Raji (cell line): ENCODE results near the gene OR4C6.

Experiments
- POLR2A ChIP-seq: IDR thresholded peaks from 2 replicates; pipeline ENCODE4 v1.6.1; 2011; ENCODE audit warnings: low read depth, low read length, control low read depth; ENCODE audit not compliant: insufficient read depth

OR4C6 gene

DNA sequence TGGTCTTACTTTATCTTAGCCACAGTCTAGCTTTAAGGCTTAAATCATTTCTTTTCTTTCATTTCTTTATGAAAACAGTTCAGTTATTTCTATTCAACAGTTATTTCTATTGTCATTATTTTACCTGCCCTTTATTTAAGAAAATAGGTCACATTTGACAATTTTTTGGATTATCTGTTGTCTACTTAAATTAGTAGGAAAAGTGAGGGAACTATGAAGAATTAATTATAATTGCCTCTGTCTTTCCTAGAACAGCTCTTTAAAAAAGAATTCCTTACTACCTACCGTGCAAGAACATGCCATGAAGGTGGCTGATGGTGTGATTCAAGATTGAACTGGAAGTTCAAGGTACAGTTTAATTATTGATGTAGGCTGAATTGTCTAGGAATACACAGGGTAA lies at the start of gene OR4C6:
Gene OR4C6, plus strand, starts transcription at position 301 of the 400 bp plus-strand sequence. CDS start 2,966 bp downstream, outside the sequence.
- no peak for TF ChIP-seq POLR2A

DNA sequence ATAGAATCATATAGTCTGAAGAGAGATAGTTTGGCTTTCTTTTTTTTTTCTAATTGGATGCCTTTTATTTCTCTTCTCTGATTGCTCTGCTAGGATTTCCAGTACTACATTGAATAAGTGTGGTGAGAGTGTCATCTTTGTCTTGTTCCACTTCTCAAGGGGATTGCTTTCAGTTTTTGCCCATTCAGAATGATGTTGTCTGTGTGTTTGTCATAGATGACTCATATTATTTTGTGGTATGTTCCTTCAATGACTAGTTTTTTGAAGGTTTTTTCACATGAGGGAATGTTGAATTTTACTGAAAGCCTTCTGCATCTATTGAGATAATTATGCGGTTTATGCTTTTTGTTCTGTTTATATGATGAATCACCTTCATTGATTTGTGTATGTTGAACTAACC lies 37.5 kb upstream of the OR4C6 start:
- TF ChIP-seq POLR2A = no peak

DNA sequence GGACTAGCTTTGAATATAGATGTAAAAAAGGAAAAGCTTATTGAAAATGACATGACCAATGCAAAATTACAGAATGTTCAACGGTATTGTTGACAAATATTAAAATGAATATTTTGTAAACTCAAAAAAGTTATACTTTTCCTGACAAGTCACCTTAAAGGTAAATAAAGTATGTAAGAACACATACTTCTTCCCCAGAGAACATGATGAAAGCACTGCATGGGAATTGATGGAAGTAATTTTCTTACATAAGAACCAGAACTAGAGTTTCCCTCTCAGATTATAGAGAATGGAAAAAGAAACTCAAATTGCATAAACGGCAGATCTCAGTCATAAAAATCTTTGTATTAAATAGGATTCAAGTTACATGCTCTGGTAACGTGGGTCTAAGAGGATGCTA lies 27.2 kb upstream of the OR4C6 start, which contains the start of gene OR4P4:
Gene OR4P4, plus strand, starts transcription at position 301 of the 400 bp plus-strand sequence.
- no peak for TF ChIP-seq POLR2A

DNA sequence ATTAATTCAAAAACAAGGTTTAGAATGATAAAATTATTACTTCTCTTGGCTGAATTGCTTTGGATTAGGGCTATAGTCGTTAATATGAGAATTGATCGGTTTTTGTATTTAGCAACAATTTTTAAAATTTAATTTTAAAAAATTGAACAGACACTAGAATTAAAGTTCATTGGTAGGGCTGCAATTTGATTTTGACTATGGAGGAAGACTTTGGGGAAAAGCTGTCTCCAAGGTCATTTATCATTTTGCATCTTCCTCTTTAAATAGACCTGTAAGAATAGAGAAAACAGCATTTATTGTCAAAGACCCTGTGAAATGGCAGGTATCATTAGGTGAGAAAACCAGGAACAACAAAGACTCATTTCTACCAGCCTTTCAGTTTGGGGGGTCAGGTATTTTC lies 14.0 kb upstream of the OR4C6 start, which contains the start of gene OR4S2:
Gene OR4S2, plus strand, starts transcription at position 301 of the 400 bp plus-strand sequence. CDS start 2,577 bp downstream, outside the sequence.
- no peak for TF ChIP-seq POLR2A

GRCh38 chr11:55652560-55652959 lies 9.4 kb upstream of the OR4C6 start:
- TF ChIP-seq POLR2A = no peak

GRCh38 chr11:55655096-55655495 lies 6.9 kb upstream of the OR4C6 start:
- TF ChIP-seq POLR2A = no peak

GRCh38 chr11:55658031-55658573 lies 3.9 kb upstream of the OR4C6 start:
- TF ChIP-seq POLR2A = no peak

- no peak for TF ChIP-seq POLR2A
These were observed 3.4 kb upstream of the OR4C6 start for GRCh38 chr11:55658608-55659007.

- no peak for TF ChIP-seq POLR2A
These were observed 7.4 kb downstream of the OR4C6 start for GRCh38 chr11:55669376-55669775.

GRCh38 chr11:55673860-55674259 lies 11.9 kb downstream of the OR4C6 start:
- TF ChIP-seq POLR2A = no peak

DNA sequence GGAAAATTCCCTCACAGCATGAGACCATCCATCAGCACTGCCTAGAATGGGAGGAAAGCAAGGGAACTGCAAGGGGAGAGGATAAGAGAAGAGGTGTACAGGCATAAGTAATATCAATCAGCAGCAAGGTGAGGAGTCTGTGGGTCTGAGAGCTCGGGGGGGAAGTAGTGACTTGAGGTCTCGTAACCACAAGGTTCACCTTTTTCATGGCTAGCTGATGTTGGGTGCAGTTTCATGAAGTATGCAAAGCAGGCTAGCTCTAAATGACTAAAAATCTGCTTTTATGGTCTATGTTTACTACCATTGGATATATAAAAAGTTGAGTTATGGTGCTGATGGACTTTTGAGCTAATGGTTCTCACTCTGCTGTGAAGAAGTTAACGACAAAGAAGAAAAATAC lies 35.8 kb downstream of the OR4C6 start:
- no peak for TF ChIP-seq POLR2A

GRCh38 chr11:55701429-55701828 lies 39.4 kb downstream of the OR4C6 start:
- no peak for TF ChIP-seq POLR2A

DNA sequence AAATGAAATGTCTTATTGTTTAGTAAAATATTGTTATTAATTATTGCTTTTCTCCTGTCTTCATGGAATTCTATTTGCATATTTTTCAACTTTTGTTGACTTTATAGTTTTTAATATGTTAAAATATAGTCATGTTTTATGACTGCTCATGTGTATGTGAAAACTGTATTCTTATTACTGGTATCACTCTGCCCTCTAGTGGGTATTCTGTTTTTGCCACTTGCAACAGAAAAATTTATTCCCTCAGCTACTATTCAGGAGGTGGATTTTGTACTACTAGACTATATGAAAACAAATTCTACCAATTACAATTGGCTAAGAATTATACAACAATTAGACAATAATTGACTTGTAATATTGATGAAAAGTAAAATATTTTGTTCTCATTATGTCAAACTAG lies 45.0 kb downstream of the OR4C6 start:
- no peak for TF ChIP-seq POLR2A

- no peak for TF ChIP-seq POLR2A
These were observed 53.2 kb downstream of the OR4C6 start for GRCh38 chr11:55714982-55715888.
